Rectal smooth muscle tissue (tissue), 1 donor: ENCODE data around the gene HIPK4.
"Not testable (repeated sequence)": the region's sequence is repeated elsewhere in the genome, so short reads cannot be mapped to it uniquely, and the experiment has no call there.

Experiments used
- H3K27ac ChIP-seq: one replicate; pipeline ENCODE4 v1.7.0; 2013; ENCODE audit warnings: low read depth, low read length, inconsistent platforms
- H3K27me3 ChIP-seq: one replicate; pipeline ENCODE4 v1.7.0; 2013; ENCODE audit warnings: low read length; ENCODE audit not compliant: control insufficient read depth, insufficient read depth
- H3K36me3 ChIP-seq: one replicate; pipeline ENCODE4 v1.7.0; 2013; ENCODE audit warnings: low read length; ENCODE audit not compliant: control insufficient read depth, insufficient read depth
- H3K4me1 ChIP-seq: one replicate; pipeline ENCODE4 v1.7.0; 2013; ENCODE audit warnings: low read length; ENCODE audit not compliant: control insufficient read depth, insufficient read depth
- H3K4me3 ChIP-seq: one replicate; pipeline ENCODE4 v1.7.0; 2013; ENCODE audit warnings: low read length
- H3K9ac ChIP-seq: one replicate; pipeline ENCODE4 v1.7.0; 2013; ENCODE audit warnings: low read length

The HIPK4 gene

GRCh38 chr19:40390084-40390742, at the start of gene HIPK4:
Gene HIPK4, minus strand, starts transcription at chr19:40390181. Its CDS starts 279 bp downstream, at chr19:40389902.
- no peaks in the 10 kb centered on the region for H3K27me3 ChIP-seq
- H3K27ac ChIP-seq, result no peak within 1 kb of the TSS
- H3K36me3 ChIP-seq, result no peaks in the 10 kb centered on the region
- H3K4me3 ChIP-seq, result no peak within 1 kb of the TSS
- no peak within 1 kb of the TSS for H3K9ac ChIP-seq
- H3K4me1 ChIP-seq, result no peaks in the 10 kb centered on the region

GRCh38 chr19:40438284-40438683, 48.3 kb upstream of the HIPK4 start:
- Histone ChIP-seq H3K36me3 (peaks cover 18% of the 10 kb centered on the region), H3K9ac (no peak overlapping the region), H3K4me3 (no peak overlapping the region), H3K27me3 (no peaks in the 10 kb centered on the region), H3K27ac (no peak overlapping the region), H3K4me1 (peaks cover 14% of the 10 kb centered on the region)

- H3K27ac ChIP-seq, result peak overlapping the region; percentile 98
- H3K4me1 ChIP-seq, result peaks cover 3% of the 10 kb centered on the region
- no peaks in the 10 kb centered on the region for H3K27me3 ChIP-seq
- peak overlapping the region; percentile 77 for H3K4me3 ChIP-seq
- peak overlapping the region; percentile 82 for H3K9ac ChIP-seq
- H3K36me3 ChIP-seq, result no peaks in the 10 kb centered on the region
Observed at GRCh38 chr19:40433391-40434216, 43.6 kb upstream of the HIPK4 start.

GRCh38 chr19:40432760-40433159, 42.8 kb upstream of the HIPK4 start:
- Histone ChIP-seq H3K27ac (peak overlapping the region; percentile 98), H3K4me3 (peak overlapping the region; percentile 77)
- not testable (repeated sequence) for H3K9ac ChIP-seq, H3K36me3 ChIP-seq, H3K4me1 ChIP-seq, H3K27me3 ChIP-seq

GRCh38 chr19:40431698-40432097, 41.7 kb upstream of the HIPK4 start:
- Histone ChIP-seq H3K27me3 (no peaks in the 10 kb centered on the region), H3K4me1 (peaks cover 3% of the 10 kb centered on the region), H3K27ac (no peak overlapping the region), H3K9ac (no peak overlapping the region), H3K4me3 (no peak overlapping the region), H3K36me3 (no peaks in the 10 kb centered on the region)

GRCh38 chr19:40430242-40430641, 40.3 kb upstream of the HIPK4 start:
- not testable (repeated sequence) for H3K9ac ChIP-seq, H3K4me1 ChIP-seq, H3K4me3 ChIP-seq, H3K36me3 ChIP-seq, H3K27me3 ChIP-seq, H3K27ac ChIP-seq

- H3K27me3 ChIP-seq, H3K27ac ChIP-seq, H3K4me3 ChIP-seq, H3K9ac ChIP-seq, H3K36me3 ChIP-seq: not testable (repeated sequence)
- peaks cover 11% of the 10 kb centered on the region for H3K4me1 ChIP-seq
Observed at GRCh38 chr19:40428197-40428596, 38.2 kb upstream of the HIPK4 start.

GRCh38 chr19:40425450-40426287, 35.7 kb upstream of the HIPK4 start, which contains the start of gene SERTAD1:
Gene SERTAD1, minus strand, starts transcription at chr19:40425992. Its CDS starts 2,446 bp downstream, at chr19:40423546.
- Histone ChIP-seq H3K27me3 (no peaks in the 10 kb centered on the region), H3K4me3 (peak within 1 kb of the TSS; percentile 98), H3K36me3 (no peaks in the 10 kb centered on the region), H3K4me1 (peaks cover 24% of the 10 kb centered on the region), H3K9ac (peak within 1 kb of the TSS; percentile 97), H3K27ac (peak within 1 kb of the TSS; percentile 97)

GRCh38 chr19:40424637-40425449, 34.9 kb upstream of the HIPK4 start:
- H3K27ac ChIP-seq, result peak overlapping the region; percentile 97
- no peaks in the 10 kb centered on the region for H3K36me3 ChIP-seq
- H3K4me1 ChIP-seq, result peaks cover 24% of the 10 kb centered on the region
- H3K4me3 ChIP-seq, result peak overlapping the region; percentile 98
- H3K9ac ChIP-seq, result peak overlapping the region; percentile 97
- H3K27me3 ChIP-seq, result no peaks in the 10 kb centered on the region

GRCh38 chr19:40423938-40424337, 34.0 kb upstream of the HIPK4 start:
- no peak overlapping the region for H3K9ac ChIP-seq
- H3K27me3 ChIP-seq, result no peaks in the 10 kb centered on the region
- H3K36me3 ChIP-seq, result no peaks in the 10 kb centered on the region
- H3K27ac ChIP-seq, result peak overlapping the region; percentile 24
- H3K4me1 ChIP-seq, result peaks cover 24% of the 10 kb centered on the region
- H3K4me3 ChIP-seq, result no peak overlapping the region

- Histone ChIP-seq H3K4me3 (no peak overlapping the region), H3K36me3 (no peaks in the 10 kb centered on the region), H3K9ac (no peak overlapping the region), H3K4me1 (peaks cover 24% of the 10 kb centered on the region), H3K27ac (peak overlapping the region; percentile 99), H3K27me3 (no peaks in the 10 kb centered on the region)
Observed at GRCh38 chr19:40422748-40423566, 33.0 kb upstream of the HIPK4 start.
